ENCODE measurements around the gene GOLGA6A.

The GOLGA6A gene

DNA sequence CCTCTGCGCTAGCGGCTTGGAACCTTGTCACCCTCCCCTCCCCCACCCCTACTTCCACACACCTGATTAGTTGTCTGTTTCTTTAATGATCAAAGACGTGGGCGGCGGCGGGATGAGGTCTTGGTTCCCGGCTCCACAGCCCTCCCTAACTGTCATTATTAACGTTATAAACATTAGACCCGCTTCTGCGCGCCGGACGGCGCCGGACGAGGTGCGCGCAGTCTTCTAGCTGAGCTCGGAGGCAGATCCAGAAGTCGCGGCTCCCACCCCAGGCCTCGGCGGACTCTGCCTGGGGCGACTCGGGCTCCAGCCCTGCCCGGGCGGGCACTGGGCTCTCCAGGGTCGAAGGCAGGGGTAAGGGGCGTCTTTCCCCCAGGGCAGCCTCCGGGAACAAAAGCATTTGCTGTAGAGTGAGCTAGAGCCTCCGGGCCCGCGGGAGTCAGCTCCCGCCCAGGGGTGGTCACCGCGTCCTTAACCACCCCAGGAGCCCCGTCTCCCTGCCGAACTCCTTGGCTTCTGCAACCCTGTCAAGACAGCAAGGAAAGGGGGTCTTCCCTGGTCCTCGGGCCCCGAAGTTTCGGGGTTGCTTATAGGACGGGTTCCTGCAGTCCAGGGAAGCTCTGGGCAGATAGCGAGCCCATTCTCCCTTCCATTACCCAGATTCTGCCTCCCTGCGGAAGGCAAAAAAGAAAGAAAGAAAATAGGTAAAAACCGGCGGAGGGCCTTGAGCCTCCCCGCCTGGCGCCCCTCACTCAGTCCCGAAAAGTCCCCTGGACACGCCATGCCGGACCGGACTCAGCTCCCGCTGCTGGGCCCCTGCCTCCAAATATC is 45.8 kb upstream of the GOLGA6A start (continued):
- no peak for TF ChIP-seq MYNN (tag by site-specific recombination; IDR thresholded peaks at IDR 0.05; ENCODE audit: borderline replicate concordance)
- TF ChIP-seq ZBTB17 (tag by site-specific recombination; IDR thresholded peaks at IDR 0.05), result peak; percentile 41; the same call in 1 of the 2 replicates
- TF ChIP-seq ZNF184 (tag by site-specific recombination; IDR thresholded peaks at IDR 0.05), result 0 out of 2 replicates have a peak, but pooled peaks have one; percentile 9

DNA sequence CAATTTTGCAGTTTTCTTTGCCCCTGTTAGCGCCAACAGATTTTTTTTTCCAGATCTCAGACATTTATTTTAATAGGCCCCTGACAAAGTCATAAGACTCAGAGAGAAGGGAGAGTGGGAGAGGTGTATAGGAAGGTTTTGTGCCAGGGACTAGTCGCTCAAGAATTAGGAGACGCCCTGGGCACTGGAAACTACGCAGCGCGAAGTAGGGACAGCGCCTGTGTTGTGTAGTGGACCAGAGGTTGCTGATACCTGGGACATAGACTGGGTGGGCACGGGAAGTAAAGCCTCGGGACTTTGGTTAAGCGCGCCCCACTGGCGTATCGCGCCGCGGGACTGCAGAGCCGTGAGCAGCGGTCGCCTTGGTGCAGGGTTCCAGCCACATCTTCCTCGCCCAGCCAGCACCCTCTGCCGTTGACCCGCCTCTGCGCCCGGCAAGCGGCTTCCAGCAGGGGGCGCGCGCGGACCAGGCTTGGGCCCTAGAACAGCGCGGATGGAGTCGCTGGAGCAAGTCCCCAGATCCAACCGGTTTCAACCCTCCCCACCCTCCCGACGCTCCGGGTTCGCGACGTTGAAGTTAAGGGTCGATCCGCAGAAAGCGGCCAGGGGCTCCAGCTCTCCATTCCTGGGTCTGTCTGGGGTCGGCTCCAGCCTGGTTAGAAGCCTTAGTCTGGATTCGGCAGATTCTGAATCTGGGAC is 45.1 kb upstream of the GOLGA6A start:
- H3K27ac ChIP-seq (ENCODE audit: extremely low read depth, low read depth, low read length), result peak overlapping the region; percentile 1; the same call in 1 of the 2 replicates
- H3K4me1 ChIP-seq (ENCODE audit: control insufficient read depth, insufficient read depth, low read length), result peaks cover 14% of the 10 kb centered on the region
- ChIA-PET CTCF (interaction anchor here (0.6 to 6.3 kb wide), 25 partner anchors 9 to 240 kb away, joined by 3 to 100 read pairs (median 5); partner anchors contain the start of genes CYP11A1 and STRA6), POLR2A (interaction anchor here (0.6 to 1.5 kb wide), 5 partner anchors 57 to 239 kb away, joined by 3 to 4 read pairs (median 4); no protein-coding TSS in a partner anchor)
- no peaks in the 10 kb centered on the region for H3K9me3 ChIP-seq (ENCODE audit: control insufficient read depth, insufficient read depth, low read depth, low read length)
- H3K36me3 ChIP-seq (ENCODE audit: control insufficient read depth in 2 of 2, insufficient read depth in 1 of 2, low read length in 2 of 2), result no peaks in the 10 kb centered on the region
- peak overlapping the region; percentile 25 for H3K4me3 ChIP-seq (ENCODE audit: low read depth, low read length)
- TF ChIP-seq, protein P1, sequence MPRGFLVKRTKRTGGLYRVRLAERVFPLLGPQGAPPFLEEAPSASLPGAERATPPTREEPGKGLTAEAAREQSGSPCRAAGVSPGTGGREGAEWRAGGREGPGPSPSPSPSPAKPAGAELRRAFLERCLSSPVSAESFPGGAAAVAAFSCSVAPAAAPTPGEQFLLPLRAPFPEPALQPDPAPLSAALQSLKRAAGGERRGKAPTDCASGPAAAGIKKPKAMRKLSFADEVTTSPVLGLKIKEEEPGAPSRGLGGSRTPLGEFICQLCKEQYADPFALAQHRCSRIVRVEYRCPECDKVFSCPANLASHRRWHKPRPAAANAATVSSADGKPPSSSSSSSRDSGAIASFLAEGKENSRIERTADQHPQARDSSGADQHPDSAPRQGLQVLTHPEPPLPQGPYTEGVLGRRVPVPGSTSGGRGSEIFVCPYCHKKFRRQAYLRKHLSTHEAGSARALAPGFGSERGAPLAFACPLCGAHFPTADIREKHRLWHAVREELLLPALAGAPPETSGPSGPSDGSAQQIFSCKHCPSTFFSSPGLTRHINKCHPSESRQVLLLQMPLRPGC (tag by site-specific recombination; IDR thresholded peaks at IDR 0.05), result peak; percentile 29; the same call in 1 of the 2 replicates
- TF ChIP-seq ZNF248 (tag by site-specific recombination; IDR thresholded peaks at IDR 0.05) (no peak), ZFP3 (tag by site-specific recombination; IDR thresholded peaks at IDR 0.05; ENCODE audit: low read depth) (no peak), ZNF560 (tag by site-specific recombination; IDR thresholded peaks at IDR 0.05; ENCODE audit: borderline replicate concordance) (no peak), ZNF221 (tag by site-specific recombination; IDR thresholded peaks at IDR 0.05; ENCODE audit: borderline replicate concordance) (no peak), ZBTB20 (tag by site-specific recombination; IDR thresholded peaks at IDR 0.05) (0 out of 2 replicates have a peak, but pooled peaks have one; percentile 29), ZNF184 (tag by site-specific recombination; IDR thresholded peaks at IDR 0.05) (peak; percentile 32; the same call in 1 of the 2 replicates), TCF7L2 (IDR thresholded peaks at IDR 0.05; ENCODE audit: borderline replicate concordance, low read depth, low read length) (no peak), ZNF654 (tag by site-specific recombination; IDR thresholded peaks at IDR 0.05; ENCODE audit: low read depth) (peak; percentile 89), ZNF114 (tag by site-specific recombination; IDR thresholded peaks at IDR 0.05) (no peak), ZSCAN30 (tag by site-specific recombination; IDR thresholded peaks at IDR 0.05) (peak; percentile 99), KLF1 (tag by site-specific recombination; IDR thresholded peaks at IDR 0.05) (no peak), ZNF701 (tag by site-specific recombination; IDR thresholded peaks at IDR 0.05) (no peak), ZNF174 (tag by site-specific recombination; IDR thresholded peaks at IDR 0.05) (no peak), ZNF677 (tag by site-specific recombination; IDR thresholded peaks at IDR 0.05) (no peak), GLI2 (tag by site-specific recombination; IDR thresholded peaks at IDR 0.05; ENCODE audit: borderline replicate concordance, low read depth) (no peak), ZNF366 (tag by site-specific recombination; conservative IDR thresholded peaks at IDR 0.05) (peak; percentile 33; the same call in 1 of the 2 replicates), ZNF48 (tag by site-specific recombination; IDR thresholded peaks at IDR 0.05) (no peak), RBAK (tag by site-specific recombination; IDR thresholded peaks at IDR 0.05) (no peak)
- TF ChIP-seq, protein P2, sequence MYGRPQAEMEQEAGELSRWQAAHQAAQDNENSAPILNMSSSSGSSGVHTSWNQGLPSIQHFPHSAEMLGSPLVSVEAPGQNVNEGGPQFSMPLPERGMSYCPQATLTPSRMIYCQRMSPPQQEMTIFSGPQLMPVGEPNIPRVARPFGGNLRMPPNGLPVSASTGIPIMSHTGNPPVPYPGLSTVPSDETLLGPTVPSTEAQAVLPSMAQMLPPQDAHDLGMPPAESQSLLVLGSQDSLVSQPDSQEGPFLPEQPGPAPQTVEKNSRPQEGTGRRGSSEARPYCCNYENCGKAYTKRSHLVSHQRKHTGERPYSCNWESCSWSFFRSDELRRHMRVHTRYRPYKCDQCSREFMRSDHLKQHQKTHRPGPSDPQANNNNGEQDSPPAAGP (tag by site-specific recombination; IDR thresholded peaks at IDR 0.05), result peak; percentile 93
- TF ChIP-seq, protein P3, sequence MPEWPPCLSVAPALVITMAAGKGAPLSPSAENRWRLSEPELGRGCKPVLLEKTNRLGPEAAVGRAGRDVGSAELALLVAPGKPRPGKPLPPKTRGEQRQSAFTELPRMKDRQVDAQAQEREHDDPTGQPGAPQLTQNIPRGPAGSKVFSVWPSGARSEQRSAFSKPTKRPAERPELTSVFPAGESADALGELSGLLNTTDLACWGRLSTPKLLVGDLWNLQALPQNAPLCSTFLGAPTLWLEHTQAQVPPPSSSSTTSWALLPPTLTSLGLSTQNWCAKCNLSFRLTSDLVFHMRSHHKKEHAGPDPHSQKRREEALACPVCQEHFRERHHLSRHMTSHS (tag by site-specific recombination; IDR thresholded peaks at IDR 0.05), result no peak
- TF ChIP-seq, protein P4, sequence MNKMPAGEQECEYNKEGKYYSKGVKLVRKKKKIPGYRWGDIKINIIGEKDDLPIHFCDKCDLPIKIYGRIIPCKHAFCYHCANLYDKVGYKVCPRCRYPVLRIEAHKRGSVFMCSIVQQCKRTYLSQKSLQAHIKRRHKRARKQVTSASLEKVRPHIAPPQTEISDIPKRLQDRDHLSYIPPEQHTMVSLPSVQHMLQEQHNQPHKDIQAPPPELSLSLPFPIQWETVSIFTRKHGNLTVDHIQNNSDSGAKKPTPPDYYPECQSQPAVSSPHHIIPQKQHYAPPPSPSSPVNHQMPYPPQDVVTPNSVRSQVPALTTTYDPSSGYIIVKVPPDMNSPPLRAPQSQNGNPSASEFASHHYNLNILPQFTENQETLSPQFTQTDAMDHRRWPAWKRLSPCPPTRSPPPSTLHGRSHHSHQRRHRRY (tag by site-specific recombination; IDR thresholded peaks at IDR 0.05), result no peak
- TF ChIP-seq, protein P5, sequence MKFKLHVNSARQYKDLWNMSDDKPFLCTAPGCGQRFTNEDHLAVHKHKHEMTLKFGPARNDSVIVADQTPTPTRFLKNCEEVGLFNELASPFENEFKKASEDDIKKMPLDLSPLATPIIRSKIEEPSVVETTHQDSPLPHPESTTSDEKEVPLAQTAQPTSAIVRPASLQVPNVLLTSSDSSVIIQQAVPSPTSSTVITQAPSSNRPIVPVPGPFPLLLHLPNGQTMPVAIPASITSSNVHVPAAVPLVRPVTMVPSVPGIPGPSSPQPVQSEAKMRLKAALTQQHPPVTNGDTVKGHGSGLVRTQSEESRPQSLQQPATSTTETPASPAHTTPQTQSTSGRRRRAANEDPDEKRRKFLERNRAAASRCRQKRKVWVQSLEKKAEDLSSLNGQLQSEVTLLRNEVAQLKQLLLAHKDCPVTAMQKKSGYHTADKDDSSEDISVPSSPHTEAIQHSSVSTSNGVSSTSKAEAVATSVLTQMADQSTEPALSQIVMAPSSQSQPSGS (tag by site-specific recombination; IDR thresholded peaks at IDR 0.05; ENCODE audit: low read depth), result no peak
- TF ChIP-seq, protein P6, sequence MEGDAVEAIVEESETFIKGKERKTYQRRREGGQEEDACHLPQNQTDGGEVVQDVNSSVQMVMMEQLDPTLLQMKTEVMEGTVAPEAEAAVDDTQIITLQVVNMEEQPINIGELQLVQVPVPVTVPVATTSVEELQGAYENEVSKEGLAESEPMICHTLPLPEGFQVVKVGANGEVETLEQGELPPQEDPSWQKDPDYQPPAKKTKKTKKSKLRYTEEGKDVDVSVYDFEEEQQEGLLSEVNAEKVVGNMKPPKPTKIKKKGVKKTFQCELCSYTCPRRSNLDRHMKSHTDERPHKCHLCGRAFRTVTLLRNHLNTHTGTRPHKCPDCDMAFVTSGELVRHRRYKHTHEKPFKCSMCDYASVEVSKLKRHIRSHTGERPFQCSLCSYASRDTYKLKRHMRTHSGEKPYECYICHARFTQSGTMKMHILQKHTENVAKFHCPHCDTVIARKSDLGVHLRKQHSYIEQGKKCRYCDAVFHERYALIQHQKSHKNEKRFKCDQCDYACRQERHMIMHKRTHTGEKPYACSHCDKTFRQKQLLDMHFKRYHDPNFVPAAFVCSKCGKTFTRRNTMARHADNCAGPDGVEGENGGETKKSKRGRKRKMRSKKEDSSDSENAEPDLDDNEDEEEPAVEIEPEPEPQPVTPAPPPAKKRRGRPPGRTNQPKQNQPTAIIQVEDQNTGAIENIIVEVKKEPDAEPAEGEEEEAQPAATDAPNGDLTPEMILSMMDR (tag by site-specific recombination; IDR thresholded peaks at IDR 0.05), result peak; percentile 100

Data from HEK293 (cell line).